ENCODE measurements around the gene SLC35B1.

The SLC35B1 gene

DNA sequence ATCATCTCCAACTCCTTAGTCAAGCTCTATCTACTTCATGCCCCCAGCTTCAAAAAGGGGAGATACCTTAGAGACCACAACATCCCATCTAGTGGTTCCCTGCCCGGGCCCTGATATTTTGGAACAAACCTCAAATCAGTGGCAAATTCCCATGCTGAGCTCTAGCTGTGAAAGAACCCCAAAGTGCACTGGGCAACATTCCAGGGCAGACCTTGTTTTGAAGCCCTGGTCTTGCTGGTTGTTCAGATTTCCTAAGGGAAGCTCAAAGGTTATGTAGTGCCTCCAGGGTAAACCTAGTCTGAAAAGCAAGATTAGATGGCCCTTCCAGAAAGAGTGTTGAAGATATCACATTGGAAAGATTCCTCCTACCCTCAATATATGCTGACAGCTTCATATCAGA, 39.9 kb upstream of the SLC35B1 start:
- H3K4me1 ChIP-seq (ENCODE audit: control insufficient read depth, low read length), result peaks cover 61% of the 10 kb centered on the region
- H3F3A ChIP-seq (ENCODE audit: control insufficient read depth, insufficient read depth), result 0 out of 2 replicates have a peak, but pooled peaks cover 6% of the 10 kb centered on the region
- peak overlapping the region; percentile 46 for H3K27ac ChIP-seq (ENCODE audit: low read depth, low read length)
- peak overlapping the region; percentile 62 for H3K4me2 ChIP-seq (ENCODE audit: low read length)
- peaks cover 6% of the 10 kb centered on the region; the same call in 1 of the 2 replicates for H3K79me2 ChIP-seq (ENCODE audit: control insufficient read depth, low read length)
- TF ChIP-seq, protein P1, sequence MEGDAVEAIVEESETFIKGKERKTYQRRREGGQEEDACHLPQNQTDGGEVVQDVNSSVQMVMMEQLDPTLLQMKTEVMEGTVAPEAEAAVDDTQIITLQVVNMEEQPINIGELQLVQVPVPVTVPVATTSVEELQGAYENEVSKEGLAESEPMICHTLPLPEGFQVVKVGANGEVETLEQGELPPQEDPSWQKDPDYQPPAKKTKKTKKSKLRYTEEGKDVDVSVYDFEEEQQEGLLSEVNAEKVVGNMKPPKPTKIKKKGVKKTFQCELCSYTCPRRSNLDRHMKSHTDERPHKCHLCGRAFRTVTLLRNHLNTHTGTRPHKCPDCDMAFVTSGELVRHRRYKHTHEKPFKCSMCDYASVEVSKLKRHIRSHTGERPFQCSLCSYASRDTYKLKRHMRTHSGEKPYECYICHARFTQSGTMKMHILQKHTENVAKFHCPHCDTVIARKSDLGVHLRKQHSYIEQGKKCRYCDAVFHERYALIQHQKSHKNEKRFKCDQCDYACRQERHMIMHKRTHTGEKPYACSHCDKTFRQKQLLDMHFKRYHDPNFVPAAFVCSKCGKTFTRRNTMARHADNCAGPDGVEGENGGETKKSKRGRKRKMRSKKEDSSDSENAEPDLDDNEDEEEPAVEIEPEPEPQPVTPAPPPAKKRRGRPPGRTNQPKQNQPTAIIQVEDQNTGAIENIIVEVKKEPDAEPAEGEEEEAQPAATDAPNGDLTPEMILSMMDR (IDR thresholded peaks at IDR 0.05; ENCODE audit: low read depth, low read length, poor library complexity, severe bottlenecking), result no peak
- no peak for TF ChIP-seq EZH2phosphoT487 (IDR thresholded peaks at IDR 0.05; ENCODE audit: borderline replicate concordance, low read length)
- no peaks in the 10 kb centered on the region for H3K9me2 ChIP-seq (replicated peaks; ENCODE audit: control insufficient read depth, low read length)
- H3K4me3 ChIP-seq (ENCODE audit: low read length), result peak overlapping the region; percentile 48
- peaks cover 17% of the 10 kb centered on the region for H3K36me3 ChIP-seq (ENCODE audit: control insufficient read depth, low read length)
- no peaks in the 10 kb centered on the region for H3K27me3 ChIP-seq (ENCODE audit: control insufficient read depth, low read length)
- H4K20me1 ChIP-seq (ENCODE audit: control insufficient read depth, insufficient read depth, low read depth, low read length), result no peaks in the 10 kb centered on the region
- no peaks in the 10 kb centered on the region for H3K9me3 ChIP-seq (ENCODE audit: control insufficient read depth, insufficient read depth, low read length)

DNA sequence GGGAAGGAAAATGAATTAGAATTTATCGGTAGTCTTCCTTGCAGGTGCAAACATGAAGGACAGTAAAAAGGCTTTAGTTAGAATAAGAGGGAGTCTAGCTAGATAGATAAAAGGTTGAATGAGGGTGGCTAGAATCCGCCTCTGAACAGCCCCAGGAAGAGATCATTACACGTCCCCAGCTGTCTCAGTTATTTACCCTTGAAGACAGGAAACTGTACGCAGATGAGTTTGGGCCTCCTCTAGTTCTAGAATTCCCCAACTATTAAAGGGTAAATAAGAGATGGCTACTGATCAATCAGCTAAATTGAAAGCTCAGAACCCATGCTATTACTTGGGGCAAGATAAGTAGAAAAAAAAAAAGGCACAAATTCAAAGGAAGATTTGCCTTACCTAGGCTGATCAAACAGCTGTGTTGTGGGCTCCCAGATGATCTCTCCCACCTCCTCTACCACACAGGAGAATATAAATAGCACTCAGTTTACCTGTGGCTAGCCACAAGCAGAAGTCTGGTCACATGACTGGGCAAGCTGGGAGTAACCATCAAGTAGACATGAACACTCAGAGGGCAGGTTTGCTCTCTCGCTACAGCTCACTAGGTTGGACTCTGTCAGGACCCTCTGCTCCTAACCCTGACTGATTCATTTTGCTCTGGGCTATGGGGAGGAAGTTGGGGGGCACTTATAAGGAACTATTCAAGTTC, 39.2 kb upstream of the SLC35B1 start:
- TF ChIP-seq, protein P1 (IDR thresholded peaks at IDR 0.05; ENCODE audit: low read depth, low read length, poor library complexity, severe bottlenecking), result no peak
- no peak for TF ChIP-seq EZH2phosphoT487 (IDR thresholded peaks at IDR 0.05; ENCODE audit: borderline replicate concordance, low read length)
- Histone ChIP-seq H3K27ac (ENCODE audit: low read depth, low read length) (peak overlapping the region; percentile 46), H3K27me3 (ENCODE audit: control insufficient read depth, low read length) (no peaks in the 10 kb centered on the region), H3K4me2 (ENCODE audit: low read length) (peak overlapping the region; percentile 62), H3K79me2 (ENCODE audit: control insufficient read depth, low read length) (peaks cover 6% of the 10 kb centered on the region; the same call in 1 of the 2 replicates), H3K9me2 (replicated peaks; ENCODE audit: control insufficient read depth, low read length) (no peaks in the 10 kb centered on the region), H3K4me1 (ENCODE audit: control insufficient read depth, low read length) (peaks cover 68% of the 10 kb centered on the region), H3K9me3 (ENCODE audit: control insufficient read depth, insufficient read depth, low read length) (no peaks in the 10 kb centered on the region), H4K20me1 (ENCODE audit: control insufficient read depth, insufficient read depth, low read depth, low read length) (no peaks in the 10 kb centered on the region), H3K36me3 (ENCODE audit: control insufficient read depth, low read length) (peaks cover 17% of the 10 kb centered on the region), H3K4me3 (ENCODE audit: low read length) (peak overlapping the region; percentile 48), H3F3A (ENCODE audit: control insufficient read depth, insufficient read depth) (0 out of 2 replicates have a peak, but pooled peaks cover 6% of the 10 kb centered on the region)

DNA sequence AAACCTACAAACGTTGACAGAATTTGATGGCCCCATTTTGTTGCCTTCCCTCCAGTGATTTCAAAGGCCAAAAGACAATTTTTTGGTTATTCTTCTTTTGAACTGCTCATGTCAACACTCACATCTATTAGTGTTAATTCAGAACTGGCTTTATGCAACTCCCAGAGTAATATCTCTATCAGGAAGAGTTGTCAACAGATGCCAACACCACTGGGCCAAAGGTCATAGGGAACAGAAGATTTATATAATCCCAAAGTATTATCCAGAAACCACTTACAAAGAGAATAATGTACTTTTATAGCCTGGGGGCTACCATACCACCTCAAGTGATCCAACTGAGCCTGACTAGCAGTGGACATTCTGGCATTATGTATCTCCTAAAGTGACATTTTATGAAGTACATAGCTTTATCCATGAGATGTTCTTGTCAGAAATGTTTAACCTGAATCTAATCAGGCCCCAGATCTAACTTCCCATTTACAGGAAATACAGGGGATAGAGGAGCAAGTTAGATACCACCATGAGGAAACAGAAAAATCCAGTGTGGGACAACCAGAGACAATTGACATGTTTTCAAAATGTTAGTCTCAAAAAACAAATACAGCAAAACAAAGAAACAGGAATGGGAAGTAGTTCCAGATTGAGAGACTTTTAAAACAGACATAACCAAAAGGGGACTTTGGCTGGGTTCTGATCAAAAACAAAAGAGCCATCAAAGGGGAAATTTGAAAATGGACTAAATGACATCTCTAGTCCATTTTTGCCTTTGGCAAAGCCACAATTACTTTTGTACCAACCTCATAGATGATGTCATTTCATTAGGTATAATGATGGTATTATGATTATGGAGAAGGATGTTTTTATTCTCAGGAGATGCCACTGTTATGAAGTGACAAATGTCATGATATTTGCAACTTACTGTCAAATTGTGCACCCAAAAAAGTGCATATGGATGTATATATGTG, 37.7 kb upstream of the SLC35B1 start:
- peaks cover 17% of the 10 kb centered on the region for H3K36me3 ChIP-seq (ENCODE audit: control insufficient read depth, low read length)
- peak overlapping the region; percentile 40 for H3K27ac ChIP-seq (ENCODE audit: low read depth, low read length)
- no peaks in the 10 kb centered on the region for H3K9me3 ChIP-seq (ENCODE audit: control insufficient read depth, insufficient read depth, low read length)
- H4K20me1 ChIP-seq (ENCODE audit: control insufficient read depth, insufficient read depth, low read depth, low read length), result no peaks in the 10 kb centered on the region
- H3K79me2 ChIP-seq (ENCODE audit: control insufficient read depth, low read length), result peaks cover 6% of the 10 kb centered on the region; the same call in 1 of the 2 replicates
- H3K4me1 ChIP-seq (ENCODE audit: control insufficient read depth, low read length), result peaks cover 83% of the 10 kb centered on the region
- H3K27me3 ChIP-seq (ENCODE audit: control insufficient read depth, low read length), result no peaks in the 10 kb centered on the region
- 0 out of 2 replicates have a peak, but pooled peaks cover 6% of the 10 kb centered on the region for H3F3A ChIP-seq (ENCODE audit: control insufficient read depth, insufficient read depth)
- no peaks in the 10 kb centered on the region for H3K9me2 ChIP-seq (replicated peaks; ENCODE audit: control insufficient read depth, low read length)
- TF ChIP-seq, protein P1 (IDR thresholded peaks at IDR 0.05; ENCODE audit: low read depth, low read length, poor library complexity, severe bottlenecking), result no peak
- TF ChIP-seq EZH2phosphoT487 (IDR thresholded peaks at IDR 0.05; ENCODE audit: borderline replicate concordance, low read length), result no peak
- peak overlapping the region; percentile 4 for H3K4me3 ChIP-seq (ENCODE audit: low read length)
- H3K4me2 ChIP-seq (ENCODE audit: low read length), result peak overlapping the region; percentile 62
